H1 (cell line): Measurements from ENCODE around the gene DENND2D. TPM values are rescaled to one million over a fixed set of nuclear protein-coding genes. Genes with fewer than 3 reads are reported as not detected.

Source experiments
- CTCF ChIA-PET: fragments of 300-600 bp; sonication (Branson Sonifier 250); formaldehyde crosslinking; loops from one replicate; lab custom pipeline; 2021; ENCODE audit not compliant: partially characterized antibody; lab: Charles Lee
- POLR2A ChIA-PET: fragments of 300-600 bp; sonication (Branson Sonifier 250); formaldehyde crosslinking; loops from one replicate; lab custom pipeline; 2021; ENCODE audit warnings: inconsistent platforms; ENCODE audit not compliant: partially characterized antibody; lab: Charles Lee
- DNase-seq, 2 experiments: peaks; one replicate each; pipeline versions ENCODE4 v3.0.0 to v3.0.0-alpha.2; 2010 to 2022; ENCODE audit warnings: low spot score in 2 of 2, low read depth in 1 of 2, mixed read lengths in 1 of 2
- FAIRE-seq: peaks from 2 replicates; lab custom pipeline; 2011; peaks lifted over from hg19 to GRCh38; lab: Jason Lieb, UNC
- H2AFZ ChIP-seq: 2 replicates; pipeline ENCODE4 v1.8.1; 2012; ENCODE audit warnings: low read length, inconsistent platforms
- H2AK5ac ChIP-seq: 2 replicates; pipeline ENCODE4 v1.6.1; 2013; ENCODE audit warnings: low read depth, low read length
- H2BK120ac ChIP-seq: replicated peaks from 2 replicates; pipeline ENCODE3; 2013; ENCODE audit warnings: low read depth, low read length, inconsistent platforms
- H2BK12ac ChIP-seq: 2 replicates; pipeline ENCODE4 v1.6.1; 2013; ENCODE audit warnings: low read depth, low read length
- H2BK15ac ChIP-seq: 2 replicates; pipeline ENCODE4 v1.6.1; 2013; ENCODE audit warnings: low read length
- H2BK20ac ChIP-seq: 2 replicates; pipeline ENCODE4 v1.6.1; 2013; ENCODE audit warnings: low read length
- H2BK5ac ChIP-seq: 2 replicates; pipeline ENCODE4 v1.6.1; 2013; ENCODE audit warnings: low read depth, low read length
- H3K14ac ChIP-seq: 2 replicates; pipeline ENCODE4 v1.6.1; 2013; ENCODE audit warnings: inconsistent platforms; ENCODE audit not compliant: insufficient read length
- H3K18ac ChIP-seq: 2 replicates; pipeline ENCODE4 v1.6.1; 2013; ENCODE audit warnings: low read length; ENCODE audit errors: extremely low read depth
- H3K23ac ChIP-seq: 2 replicates; pipeline ENCODE4 v1.6.1; 2013; ENCODE audit warnings: inconsistent platforms; ENCODE audit not compliant: insufficient read length
- H3K23me2 ChIP-seq: 2 replicates; pipeline ENCODE4 v1.6.1; 2013; ENCODE audit warnings: low read depth, low read length
- H3K27ac ChIP-seq: 2 replicates; pipeline ENCODE4 v1.6.1; 2011; ENCODE audit warnings: low read depth, low read length, inconsistent platforms
- H3K27me3 ChIP-seq, 4 experiments: replicated peaks in 1 of 4; 1 replicate in 1 of 4; 2 replicates in 3 of 4; pipeline versions ENCODE4 v1.6.1 to v1.8.1; 2011 to 2013; ENCODE audit warnings: low read length in 3 of 4, mild to moderate bottlenecking in 3 of 4, inconsistent platforms in 2 of 4, mixed read lengths in 2 of 4, moderate library complexity in 1 of 4; ENCODE audit not compliant: control insufficient read depth in 3 of 4, insufficient read depth in 3 of 4; ENCODE audit errors: extremely low read depth in 1 of 4
- H3K36me3 ChIP-seq, 4 experiments: 2 replicates each; pipeline versions ENCODE4 v1.6.1 to v1.8.1; 2011 to 2013; ENCODE audit warnings: mild to moderate bottlenecking in 4 of 4, low read length in 3 of 4, moderate library complexity in 2 of 4, control low read depth in 1 of 4, inconsistent platforms in 1 of 4; ENCODE audit not compliant: insufficient read depth in 4 of 4, control insufficient read depth in 2 of 4
- H3K4ac ChIP-seq: replicated peaks from 2 replicates; pipeline ENCODE3; 2013; ENCODE audit warnings: low read length, low read depth, mixed read lengths, inconsistent platforms; ENCODE audit not compliant: insufficient read length
- H3K4me1 ChIP-seq, 4 experiments: replicated peaks in 1 of 4; 1 replicate in 1 of 4; 2 replicates in 3 of 4; pipeline versions ENCODE4 v1.6.1 to v1.8.1; 2011 to 2013; ENCODE audit warnings: low read length in 3 of 4, inconsistent platforms in 2 of 4, mixed read lengths in 1 of 4; ENCODE audit not compliant: insufficient read depth in 4 of 4, control insufficient read depth in 3 of 4
- H3K4me2 ChIP-seq, 2 experiments: 2 replicates each; pipeline versions ENCODE4 v1.6.1 to v1.8.1; 2011 to 2013; ENCODE audit warnings: low read depth in 2 of 2, low read length in 2 of 2, control low read depth in 1 of 2, inconsistent platforms in 1 of 2, mild to moderate bottlenecking in 1 of 2; ENCODE audit not compliant: insufficient read depth in 1 of 2
- H3K4me3 ChIP-seq, 4 experiments: fragments of 200-600, 300-600 bp in 1 of 4; sonication (generic), shearing (Covaris generic), sonication (Bioruptor Twin) in 1 of 4; 2 replicates each; pipeline versions ENCODE4 v1.5.1 to v1.8.1; 2011 to 2016; ENCODE audit warnings: low read length in 4 of 4, low read depth in 3 of 4, control low read depth in 2 of 4, inconsistent platforms in 2 of 4, mild to moderate bottlenecking in 2 of 4, mixed read lengths in 1 of 4, moderate library complexity in 1 of 4; ENCODE audit not compliant: insufficient read depth in 2 of 4; ENCODE audit errors: extremely low read depth in 1 of 4
- H3K56ac ChIP-seq: replicated peaks from 2 replicates; pipeline ENCODE3; 2013; ENCODE audit warnings: low read depth, mild to moderate bottlenecking, mixed read lengths, low read length, inconsistent platforms; ENCODE audit not compliant: insufficient read length
- H3K79me1 ChIP-seq: 2 replicates; pipeline ENCODE4 v1.6.1; 2013; ENCODE audit warnings: low read depth, low read length, control low read depth
- H3K79me2 ChIP-seq, 2 experiments: 2 replicates each; pipeline versions ENCODE4 v1.6.1 to v1.8.1; 2012 to 2013; ENCODE audit warnings: low read length in 2 of 2, mild to moderate bottlenecking in 2 of 2, inconsistent platforms in 1 of 2; ENCODE audit not compliant: insufficient read depth in 2 of 2, control insufficient read depth in 1 of 2
- H3K9ac ChIP-seq, 4 experiments: replicated peaks in 1 of 4; 1 replicate in 1 of 4; 2 replicates in 3 of 4; pipeline versions ENCODE4 v1.6.1 to v1.8.1; 2011 to 2013; ENCODE audit warnings: low read depth in 3 of 4, low read length in 3 of 4, control low read depth in 2 of 4, mild to moderate bottlenecking in 2 of 4, moderate library complexity in 2 of 4, inconsistent platforms in 1 of 4; ENCODE audit errors: extremely low read depth in 1 of 4
- H3K9me3 ChIP-seq, 2 experiments: 2 replicates each; pipeline versions ENCODE4 v1.6.1 to v1.8.1; 2012 to 2013; ENCODE audit warnings: mild to moderate bottlenecking in 2 of 2, moderate library complexity in 2 of 2, control low read depth in 1 of 2, inconsistent platforms in 1 of 2, low read depth in 1 of 2, low read length in 1 of 2, mixed read lengths in 1 of 2; ENCODE audit not compliant: insufficient read depth in 2 of 2
- H4K20me1 ChIP-seq, 2 experiments: replicated peaks in 1 of 2; 2 replicates each; pipeline versions ENCODE3 to v1.8.1; 2011 to 2013; ENCODE audit warnings: inconsistent platforms in 2 of 2, low read length in 2 of 2, mild to moderate bottlenecking in 1 of 2; ENCODE audit not compliant: insufficient read depth in 2 of 2, control insufficient read depth in 1 of 2
- H4K5ac ChIP-seq: 2 replicates; pipeline ENCODE4 v1.6.1; 2013; ENCODE audit warnings: low read length, low read depth, mixed read lengths, inconsistent platforms; ENCODE audit not compliant: insufficient read length
- H4K8ac ChIP-seq: 2 replicates; pipeline ENCODE4 v1.8.0; 2013; ENCODE audit warnings: mild to moderate bottlenecking, moderate library complexity, low read length, inconsistent platforms; ENCODE audit not compliant: insufficient read depth; ENCODE audit errors: extremely low read depth
- H4K91ac ChIP-seq: replicated peaks from 2 replicates; pipeline ENCODE3; 2013; ENCODE audit warnings: low read length, mixed read lengths, inconsistent platforms; ENCODE audit not compliant: insufficient read length
- CREB1 ChIP-seq: IDR thresholded peaks from 2 replicates; pipeline ENCODE4 v1.6.1; 2012; ENCODE audit warnings: inconsistent platforms
- HDAC2 ChIP-seq, 2 experiments: fragments of 300-600 bp in 1 of 2; sonication (generic) in 1 of 2; IDR thresholded peaks; 2 replicates each; pipeline ENCODE4 v1.6.1; 2011 to 2012; ENCODE audit warnings: low read depth in 2 of 2, low read length in 2 of 2, mild to moderate bottlenecking in 2 of 2, moderate library complexity in 2 of 2, borderline replicate concordance in 1 of 2, inconsistent platforms in 1 of 2
- JUN ChIP-seq: IDR thresholded peaks from 2 replicates; pipeline ENCODE4 v1.6.1; 2011; ENCODE audit warnings: low read depth, mild to moderate bottlenecking, improper control_type of control experiment, low read length
- JUND ChIP-seq: IDR thresholded peaks from 2 replicates; pipeline ENCODE4 v1.6.1; 2011; ENCODE audit warnings: mild to moderate bottlenecking, improper control_type of control experiment, low read length
- KDM1A ChIP-seq: fragments of 200-600, 300-600 bp; sonication (generic); IDR thresholded peaks from 2 replicates; pipeline ENCODE4 v1.7.1; 2016; ENCODE audit warnings: mild to moderate bottlenecking, low read length, borderline replicate concordance
- KDM4A ChIP-seq: IDR thresholded peaks from one replicate; pipeline ENCODE4 v1.7.1; 2012; ENCODE audit warnings: low read depth, mild to moderate bottlenecking, moderate library complexity, low read length, inconsistent platforms; ENCODE audit not compliant: severe bottlenecking
- MAFK ChIP-seq: IDR thresholded peaks from 2 replicates; pipeline ENCODE4 v1.6.1; 2012; ENCODE audit warnings: low read depth, mild to moderate bottlenecking, improper control_type of control experiment, low read length
- RXRA ChIP-seq: IDR thresholded peaks from 2 replicates; pipeline ENCODE4 v1.6.1; 2011; ENCODE audit warnings: low read depth, mild to moderate bottlenecking, low read length, moderate library complexity; ENCODE audit not compliant: insufficient read depth
- SIRT6 ChIP-seq: IDR thresholded peaks from one replicate; pipeline ENCODE4 v1.7.1; 2012; ENCODE audit warnings: low read length, inconsistent platforms
- SP1 ChIP-seq: IDR thresholded peaks from 2 replicates; pipeline ENCODE4 v1.6.1; 2011; ENCODE audit warnings: low read depth, low read length
- TAF1 ChIP-seq: IDR thresholded peaks from 2 replicates; pipeline ENCODE4 v1.6.1; 2011; ENCODE audit warnings: mild to moderate bottlenecking, low read depth, low read length
- TBP ChIP-seq: IDR thresholded peaks from 2 replicates; pipeline ENCODE4 v1.6.1; 2011; ENCODE audit warnings: low read depth, low read length, improper control_type of control experiment
- WGBS, 2 experiments: shearing (Covaris generic) in 1 of 2; methylation state at CpG; one replicate each; pipeline versions ENCODE4 v1.1.6 to v1.1.7; 2013 to 2015; ENCODE audit warnings: low lambda C conversion rate in 2 of 2, mixed read lengths in 2 of 2, inconsistent platforms in 1 of 2, low coverage in 1 of 2, missing lambda C conversion rate in 1 of 2; ENCODE audit not compliant: insufficient replicate concordance in 2 of 2, insufficient coverage in 1 of 2, insufficient read length in 1 of 2; ENCODE audit errors: extremely low coverage in 1 of 2, missing lambda C conversion rate in 1 of 2; 5-methylcytosine and 5-hydroxymethylcytosine counted together
- polyA plus RNA-seq, 7 experiments: library from polyadenylated mRNA; depleted of rRNA in 3 of 7; stranded (reverse) in 5 of 7; unstranded in 2 of 7; fragments of >200 nt in 5 of 7; fragments of 200-250 nt in 2 of 7; gene quantifications; 1 replicate in 5 of 7; 2 replicates in 1 of 7; 4 replicates in 1 of 7; pipeline versions ENCODE4 v1.2.1 to v1.2.3, GENCODE V29; 2011 to 2013; ENCODE audit warnings: missing spikeins in 2 of 7, mixed read lengths in 2 of 7
- total RNA-seq: library from RNA; stranded (reverse); fragmentation: NEBNext Ultra II Directional; extraction: Animal tissue kit (Norgen Biotek cat#: 25700); gene quantifications from 2 replicates; pipeline ENCODE4 v1.2.1, GENCODE V29; 2021

DENND2D gene
- total and polyA plus RNA-seq, 2 of the 8 experiments (the other 6 are each of a cell fraction or from before 2014, with no cell fraction given) = 0.58 to 1.6 TPM

DNA sequence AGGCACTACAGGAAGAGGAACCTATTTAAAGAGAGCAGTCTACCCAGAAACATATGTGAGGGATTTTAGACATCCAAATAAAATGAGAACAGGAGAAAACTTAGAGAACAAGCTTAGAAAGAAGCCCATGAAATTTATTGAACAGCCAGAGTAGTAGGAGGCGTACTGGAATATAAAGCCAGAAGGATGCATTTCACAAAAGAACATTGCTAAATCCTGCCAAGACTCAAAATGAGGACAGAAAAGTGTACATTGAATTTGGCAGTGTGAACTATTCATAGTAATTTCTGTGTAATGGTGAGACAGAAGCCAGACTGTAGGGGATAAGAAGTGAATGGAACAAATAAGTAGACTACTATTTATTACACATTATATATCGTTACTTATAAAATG is 38.0 kb downstream of the DENND2D start:
- Histone ChIP-seq H4K20me1 (peaks cover 0 to 1% of the 10 kb centered on the region in 2 experiments), H3K36me3 (peaks cover 0 to 12% (median 1%) of the 10 kb centered on the region in 4 experiments; a peak in 2 of 8 replicates), H2AFZ (no peak overlapping the region), H3K79me1 (no peaks in the 10 kb centered on the region), H2BK12ac (no peak overlapping the region), H4K8ac (no peak overlapping the region), H3K56ac (no peak overlapping the region), H3K4ac (no peak overlapping the region), H3K4me2 (no peak overlapping the region), H3K18ac (no peak overlapping the region), H3K79me2 (peaks cover 0 to 5% of the 10 kb centered on the region in 2 experiments; a peak in 3 of 4 replicates), H3K27me3 (no peaks in the 10 kb centered on the region), H2AK5ac (no peak overlapping the region), H3K9ac (no peak overlapping the region), H2BK20ac (no peak overlapping the region), H3K4me1 (no peaks in the 10 kb centered on the region), H2BK15ac (no peak overlapping the region), H3K4me3 (no peak overlapping the region), H3K23ac (no peak overlapping the region), H2BK5ac (no peak overlapping the region), H3K14ac (no peak overlapping the region), H2BK120ac (no peak overlapping the region), H3K9me3 (no peaks in the 10 kb centered on the region), H3K23me2 (no peaks in the 10 kb centered on the region), H4K91ac (no peak overlapping the region), H3K27ac (no peak overlapping the region), H4K5ac (no peak overlapping the region)
- CTCF ChIA-PET = no interaction called here
- no peak for TF ChIP-seq JUND
- TF ChIP-seq KDM4A = no peak
- TF ChIP-seq HDAC2 (IDR thresholded peaks at IDR 0.05; ENCODE audit: borderline replicate concordance in 1 of 2, low read depth in 2 of 2, low read length in 2 of 2) = no peak
- no peak for TF ChIP-seq RXRA
- no peak for TF ChIP-seq SIRT6
- no peak for TF ChIP-seq SP1
- TF ChIP-seq CREB1 = no peak
- TF ChIP-seq TBP = no peak
- TF ChIP-seq JUN = no peak
- TF ChIP-seq MAFK = no peak
- TF ChIP-seq KDM1A = no peak
- TF ChIP-seq TAF1 = no peak
- POLR2A ChIA-PET = no interaction called here
- DNase-seq (no peak), FAIRE-seq (no peak)
- WGBS, 2 experiments = 91% methylated on average over 2 of the region's 2 CpGs; no CpG with 5 or more reads in 1 of the 2 experiments
